Bone marrow (tissue), 2 donors: ENCODE results near the gene PRLR.

Experiments used
- DNase-seq, 2 donors: peaks; one replicate each; lab custom pipeline; 2025; lab: John Stamatoyannopoulos, UW

The PRLR gene

DNA sequence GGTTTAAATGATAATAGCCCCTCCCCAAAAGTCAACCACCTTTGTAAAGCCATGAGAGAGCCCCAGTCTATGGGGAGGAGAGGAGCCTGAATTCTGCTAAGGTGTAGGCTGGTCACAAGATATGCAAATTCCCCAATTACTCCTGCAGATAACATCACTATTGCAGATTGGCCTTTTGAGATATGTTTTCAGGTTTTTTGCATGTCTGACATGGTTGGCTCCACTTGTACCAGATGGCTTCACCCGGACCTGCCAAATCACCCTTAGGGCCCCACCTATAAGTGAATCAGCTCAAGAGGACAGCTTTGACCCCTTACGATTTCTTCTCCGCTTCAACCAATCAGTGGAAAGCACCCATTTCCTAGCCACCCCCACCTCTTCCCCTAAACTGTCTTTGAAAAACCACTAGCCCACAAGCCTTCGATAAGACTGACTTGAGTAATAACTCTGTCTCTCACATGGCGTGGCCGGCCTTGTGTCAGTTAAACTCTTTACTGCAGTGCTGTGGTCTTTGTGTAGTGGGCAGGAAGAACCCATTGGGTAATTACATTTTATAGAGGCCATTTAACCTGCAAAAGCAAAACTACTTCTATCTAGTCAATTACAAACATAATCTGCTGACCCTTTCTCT is 69.7 kb downstream of the PRLR start:
- DNase-seq, result no peak

DNA sequence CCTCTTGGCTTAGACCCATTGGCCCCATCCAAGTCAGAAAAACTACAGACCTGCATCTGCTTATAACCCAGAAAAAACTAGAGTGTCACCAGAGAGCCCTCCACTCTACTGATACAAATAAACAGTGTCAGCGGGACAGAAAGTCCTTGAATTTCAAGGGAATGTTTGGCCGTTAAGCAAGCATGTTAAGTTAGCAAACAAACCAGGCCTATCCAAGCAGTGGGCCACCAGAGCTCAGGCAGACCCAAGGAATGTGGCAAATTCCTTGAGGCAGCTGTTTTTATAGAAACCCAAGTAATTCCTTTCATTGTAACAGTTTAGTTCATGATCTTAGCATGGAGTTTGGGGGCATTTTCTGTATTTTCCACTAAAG is 70.9 kb downstream of the PRLR start:
- DNase-seq, result no peak

DNA sequence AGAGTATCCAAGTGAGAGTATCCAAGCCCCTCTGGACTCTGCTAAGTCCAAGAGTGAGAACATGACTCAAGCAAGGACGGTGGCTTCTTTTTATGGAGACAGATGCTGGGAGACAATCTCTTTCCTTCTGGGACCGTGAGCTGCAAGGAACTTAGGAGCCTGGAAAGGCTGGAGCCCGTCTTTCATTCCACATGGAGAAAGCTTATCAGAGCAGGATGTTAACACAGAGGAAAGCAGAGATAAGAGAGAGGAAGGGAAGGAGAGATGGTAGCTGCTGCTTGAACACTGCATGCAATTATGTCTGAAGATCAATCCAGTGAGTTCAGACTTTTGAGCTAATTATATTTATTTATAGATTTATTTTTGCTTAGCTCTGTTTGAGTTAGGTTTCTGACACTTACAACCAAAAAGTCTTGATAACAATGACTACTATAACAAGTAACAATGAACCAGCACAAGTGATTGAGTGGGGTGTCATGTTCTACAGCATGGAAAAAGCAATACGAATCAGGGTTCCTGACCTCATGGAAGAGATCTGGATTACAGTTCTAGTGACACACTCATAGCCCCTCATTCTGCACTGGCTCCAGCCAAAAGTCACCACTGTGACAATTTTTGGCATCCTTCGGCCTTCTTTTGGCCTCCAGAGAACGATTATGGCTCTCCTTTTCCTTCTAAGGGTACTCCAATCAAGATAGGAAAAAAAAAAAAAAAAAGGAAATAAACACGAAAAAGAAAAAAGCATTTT is 71.5 kb downstream of the PRLR start:
- no peak for DNase-seq

DNA sequence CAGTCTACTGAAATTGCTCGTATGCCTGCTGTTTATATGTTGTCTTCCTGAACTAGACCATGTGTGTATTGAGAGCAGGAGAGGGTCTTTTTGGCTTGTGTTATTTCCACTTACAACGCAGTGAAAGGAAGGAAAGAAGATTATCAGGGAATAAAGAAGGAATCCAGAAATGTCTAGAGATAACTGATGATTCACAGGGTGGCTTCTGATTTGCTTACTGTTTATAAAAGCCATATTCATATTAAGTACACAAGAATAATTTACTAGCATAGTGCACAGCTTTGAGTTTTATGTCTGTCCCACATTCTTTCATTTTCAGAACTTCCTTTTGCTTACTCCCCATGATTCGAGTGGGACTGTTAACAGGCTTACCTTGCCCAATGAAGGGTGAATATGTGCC is 72.1 kb downstream of the PRLR start:
- DNase-seq, result no peak

DNA sequence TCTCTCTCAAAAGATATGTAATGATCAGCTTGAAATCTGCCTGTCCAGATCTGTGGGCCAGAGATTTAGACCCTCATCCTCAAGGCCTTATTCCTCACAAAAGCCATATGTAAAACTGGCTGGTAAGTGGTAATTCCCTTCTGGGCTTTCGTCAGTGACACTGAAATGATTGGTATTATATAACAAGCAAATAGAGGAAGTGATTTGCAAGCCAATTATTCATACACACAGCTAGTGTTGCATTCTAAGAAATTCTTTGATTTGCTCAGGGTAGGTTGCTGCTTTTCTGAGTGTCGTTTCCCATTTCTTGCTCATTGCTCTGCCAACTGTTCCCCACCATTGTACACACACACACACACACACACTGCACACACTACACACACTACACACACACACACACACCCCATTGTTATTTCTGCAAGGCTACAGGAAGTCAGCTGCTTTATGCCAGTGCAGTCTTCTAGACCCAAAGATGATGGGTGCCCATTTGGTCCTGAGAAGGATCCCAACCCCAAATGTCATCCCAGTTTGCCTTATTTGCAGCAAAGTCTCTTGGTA is 76.8 kb downstream of the PRLR start:
- DNase-seq, result no peak

DNA sequence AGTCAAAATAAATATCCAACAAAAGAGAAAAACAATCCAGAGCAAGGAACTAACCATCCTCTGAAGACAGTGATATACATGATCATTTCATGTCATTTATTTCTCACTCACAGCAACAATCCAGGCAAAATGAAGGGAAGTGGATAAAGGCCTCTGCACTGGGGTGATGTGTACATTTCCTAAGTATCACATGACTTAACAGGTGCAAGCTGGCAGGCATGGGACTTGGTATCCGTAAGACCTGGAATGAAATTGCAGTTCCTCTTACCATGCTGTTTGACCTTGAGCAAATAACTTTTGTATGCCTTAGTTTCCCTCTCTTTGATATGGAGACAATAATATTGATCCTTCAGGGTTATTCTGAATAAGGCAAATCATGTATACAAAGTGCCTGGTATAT is 77.6 kb downstream of the PRLR start:
- no peak for DNase-seq

DNA sequence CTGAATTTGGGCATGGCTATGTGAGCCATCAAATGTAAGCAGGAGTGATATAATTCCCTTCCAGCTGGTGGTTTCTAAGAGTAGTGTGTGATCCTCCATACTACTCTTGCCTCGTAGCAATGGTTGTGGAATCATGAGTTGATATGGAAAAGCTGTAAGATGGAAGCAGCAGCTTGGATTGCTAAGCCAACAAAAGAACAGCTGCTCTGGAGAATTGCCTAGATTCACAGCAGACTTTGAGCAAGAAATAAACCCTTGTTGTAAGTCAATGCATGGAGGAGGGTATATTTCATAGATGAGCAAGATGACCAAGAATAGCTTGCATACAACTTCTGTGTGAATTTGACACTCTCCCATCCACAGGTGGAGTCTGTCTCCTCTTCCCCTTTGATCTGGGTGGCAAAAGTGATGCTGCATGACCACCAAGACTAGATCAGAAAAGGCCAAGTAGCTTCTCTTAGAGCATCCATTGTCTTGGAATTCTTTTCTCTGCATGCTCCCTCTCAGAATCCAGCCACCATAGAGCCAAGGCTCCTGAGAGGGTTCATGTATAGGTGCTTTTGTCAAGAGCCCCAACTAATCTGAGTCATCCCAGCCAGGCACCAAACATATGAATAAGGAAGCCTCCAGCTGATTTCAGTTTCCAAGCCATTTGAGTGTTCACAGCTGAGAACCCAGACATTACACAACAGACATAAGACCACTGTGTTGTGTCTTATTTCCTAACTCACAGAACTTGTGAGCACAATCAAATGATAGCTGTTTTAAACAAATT is 79.0 kb downstream of the PRLR start:
- no peak for DNase-seq

DNA sequence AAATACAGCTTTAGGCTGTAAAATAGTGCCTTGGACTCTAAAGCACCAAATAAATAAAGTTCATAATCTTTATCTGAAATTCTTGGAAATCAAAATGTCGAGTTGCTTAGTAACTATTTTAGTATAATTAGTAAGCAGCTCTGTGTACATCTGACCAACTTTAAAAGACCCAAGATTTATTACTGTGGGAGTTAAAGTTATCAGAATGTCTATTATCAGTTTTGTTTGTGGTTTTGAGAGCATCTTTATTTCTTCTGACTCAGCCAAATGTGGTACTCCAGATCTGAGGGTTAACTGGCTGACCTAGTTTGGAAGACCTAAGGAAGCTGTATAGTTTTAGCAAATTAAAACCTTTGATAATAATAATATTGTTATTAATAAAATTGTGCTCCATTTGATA is 81.2 kb downstream of the PRLR start:
- DNase-seq, result no peak

DNA sequence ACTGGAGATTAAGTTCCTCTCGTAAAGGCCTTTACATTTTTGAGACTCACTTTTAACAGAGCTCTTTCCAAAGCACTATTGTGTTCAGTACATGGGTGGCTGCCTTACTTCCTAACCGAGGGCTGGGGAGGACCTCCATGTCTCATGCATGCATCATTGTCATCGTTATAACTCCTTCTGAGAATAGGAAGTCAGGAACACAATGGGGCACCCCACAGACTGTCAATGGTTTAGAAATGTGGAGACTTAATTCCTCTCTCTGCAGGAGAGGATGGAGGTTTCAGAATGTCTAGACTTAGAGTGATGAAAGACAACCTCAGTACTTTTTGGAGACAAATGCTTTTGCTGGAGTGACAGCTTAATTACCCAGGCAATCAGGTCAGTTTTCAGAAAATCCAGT is 83.9 kb downstream of the PRLR start:
- no peak for DNase-seq

DNA sequence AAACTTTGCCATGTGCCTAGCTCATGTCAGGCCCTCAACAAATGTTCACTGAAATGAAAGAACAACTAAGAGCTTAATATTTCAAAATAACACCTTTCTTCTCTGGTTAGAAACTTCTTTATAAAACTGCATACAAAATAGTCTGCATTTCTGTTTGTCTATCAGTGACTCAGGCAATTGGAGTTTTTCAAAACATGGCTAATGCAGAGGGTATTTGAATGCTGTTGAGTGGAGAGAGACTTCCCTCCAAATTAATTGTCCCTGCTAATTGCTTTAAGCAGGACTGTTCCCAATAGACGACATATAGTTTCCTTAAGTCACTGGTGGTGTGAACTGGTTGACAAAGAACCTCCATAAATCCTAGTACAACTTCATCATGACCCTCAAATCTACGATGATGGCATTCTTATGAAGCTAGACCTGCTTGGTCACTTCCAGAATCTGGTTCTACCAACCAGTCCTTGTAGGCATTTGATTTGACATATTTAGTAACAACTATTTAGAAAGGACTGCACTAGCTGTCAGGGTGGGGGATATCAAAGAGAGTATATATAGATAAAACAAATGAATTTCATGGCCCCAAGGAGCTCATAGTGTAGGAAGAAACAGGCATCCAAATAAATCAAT is 84.5 kb downstream of the PRLR start:
- DNase-seq, result no peak

DNA sequence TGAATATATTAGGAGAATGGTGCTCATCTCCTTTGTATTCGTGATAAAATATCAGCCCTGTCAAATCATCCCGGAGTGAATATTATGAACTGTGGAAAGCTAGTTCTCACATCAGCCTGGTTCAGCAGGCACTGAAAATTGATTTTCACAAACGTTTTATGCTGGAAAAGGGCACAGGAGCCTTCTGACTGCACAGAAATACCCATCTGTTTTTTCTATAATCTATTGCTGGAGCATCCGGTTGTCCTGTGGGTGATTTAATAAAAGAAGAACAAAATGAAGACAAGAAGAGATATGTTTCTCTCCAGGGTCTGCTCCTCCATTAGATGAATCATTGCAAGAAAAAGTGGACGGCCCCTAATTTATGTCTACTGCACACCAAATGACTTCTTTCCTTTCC is 85.3 kb downstream of the PRLR start:
- no peak for DNase-seq

DNA sequence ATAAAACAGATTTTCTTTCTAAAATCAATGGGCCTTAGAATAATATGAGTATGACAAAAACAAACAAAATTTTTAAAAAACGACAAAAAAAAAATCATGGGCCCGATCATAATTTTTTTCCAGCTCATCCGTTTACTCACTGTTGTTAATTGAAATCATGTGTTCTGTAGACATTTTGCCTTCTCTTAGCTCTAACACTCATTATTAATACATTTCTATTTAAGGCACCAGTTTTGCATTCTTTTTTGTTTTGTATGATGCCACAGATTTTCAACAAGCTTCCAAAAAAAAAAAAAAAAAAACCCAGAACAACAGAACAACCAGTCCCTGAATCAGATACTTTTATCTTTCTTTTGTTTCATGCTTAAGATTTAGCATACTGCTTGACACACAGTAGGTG is 86.4 kb downstream of the PRLR start:
- no peak for DNase-seq

DNA sequence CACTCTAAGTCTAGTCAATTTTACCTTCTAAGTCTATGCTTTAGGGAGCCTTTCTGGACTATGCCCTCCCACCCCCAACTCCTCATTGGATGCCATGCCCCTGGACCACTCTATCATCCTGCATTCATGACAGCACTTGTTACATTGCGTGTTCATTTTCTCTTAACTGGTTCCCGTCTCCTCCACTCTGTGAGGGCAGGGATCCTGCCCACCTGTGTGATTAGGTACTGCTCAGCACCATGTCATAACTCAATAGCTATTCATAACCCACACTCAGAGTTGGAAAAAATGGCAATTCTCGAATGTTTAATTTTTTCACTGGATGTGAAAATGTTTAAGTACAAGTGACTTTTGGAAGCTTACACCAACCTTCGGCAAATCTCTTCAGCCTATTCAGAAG is 88.5 kb downstream of the PRLR start:
- no peak for DNase-seq

DNA sequence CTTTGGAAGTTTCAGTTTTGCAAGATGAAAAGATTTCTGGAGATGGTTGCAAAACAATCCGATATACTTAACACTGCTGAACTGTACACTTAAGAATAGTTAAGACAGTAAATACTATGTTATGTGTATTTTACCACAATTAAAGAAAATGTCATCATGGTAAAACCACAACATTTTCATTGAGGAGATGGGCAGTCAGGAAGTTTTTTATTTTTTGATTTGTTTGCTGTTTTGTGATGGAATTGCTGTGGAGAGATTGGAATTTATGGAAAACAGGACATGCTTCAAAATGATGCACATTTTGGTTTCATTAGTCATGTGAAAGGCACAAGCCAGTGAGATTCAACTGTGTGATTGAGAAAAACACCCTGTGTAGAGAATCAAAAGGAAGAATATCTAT is 92.1 kb downstream of the PRLR start:
- no peak for DNase-seq

DNA sequence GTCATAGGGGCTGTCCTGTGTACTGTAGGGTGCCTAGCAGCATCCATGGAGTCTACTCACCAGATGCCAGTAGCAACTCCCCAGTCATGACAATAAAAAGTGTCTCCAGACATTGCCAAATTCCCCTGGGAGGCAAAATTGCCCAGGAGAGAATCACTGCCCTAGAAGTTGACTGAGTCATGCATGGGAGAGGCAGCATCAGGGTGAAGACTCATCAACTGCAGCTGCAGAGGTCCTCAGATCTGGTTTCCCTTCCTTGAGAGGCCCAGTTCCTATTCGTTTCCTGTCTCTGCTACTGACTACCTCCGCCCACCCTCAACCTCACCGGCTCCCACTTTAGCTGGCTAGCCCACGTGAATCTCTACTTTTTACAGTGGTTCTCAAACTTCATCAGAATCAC is 93.9 kb downstream of the PRLR start:
- DNase-seq, result no peak

DNA sequence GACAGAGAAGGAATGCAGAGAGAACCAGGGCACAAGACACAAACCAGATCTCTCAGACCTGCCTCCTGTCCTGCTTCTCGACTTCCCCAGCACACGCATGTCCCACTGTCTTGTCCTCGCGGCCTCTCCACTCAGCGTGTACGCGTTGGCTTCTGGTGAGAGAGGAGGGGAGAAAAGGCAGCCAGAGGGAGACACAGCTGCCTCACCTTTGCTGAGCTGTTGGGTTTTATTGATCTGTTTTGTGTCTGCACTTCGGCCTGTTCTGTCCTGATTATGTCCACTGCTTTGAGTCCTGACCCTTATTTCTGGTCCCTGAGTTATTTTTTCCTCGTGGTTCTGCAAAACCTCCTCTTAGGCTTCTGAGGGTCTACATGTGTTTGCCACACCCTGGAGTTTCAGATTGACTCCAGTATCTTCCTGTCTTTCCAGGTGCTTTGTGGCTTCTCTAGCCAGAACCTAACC is 95.0 kb downstream of the PRLR start:
- no peak for DNase-seq

DNA sequence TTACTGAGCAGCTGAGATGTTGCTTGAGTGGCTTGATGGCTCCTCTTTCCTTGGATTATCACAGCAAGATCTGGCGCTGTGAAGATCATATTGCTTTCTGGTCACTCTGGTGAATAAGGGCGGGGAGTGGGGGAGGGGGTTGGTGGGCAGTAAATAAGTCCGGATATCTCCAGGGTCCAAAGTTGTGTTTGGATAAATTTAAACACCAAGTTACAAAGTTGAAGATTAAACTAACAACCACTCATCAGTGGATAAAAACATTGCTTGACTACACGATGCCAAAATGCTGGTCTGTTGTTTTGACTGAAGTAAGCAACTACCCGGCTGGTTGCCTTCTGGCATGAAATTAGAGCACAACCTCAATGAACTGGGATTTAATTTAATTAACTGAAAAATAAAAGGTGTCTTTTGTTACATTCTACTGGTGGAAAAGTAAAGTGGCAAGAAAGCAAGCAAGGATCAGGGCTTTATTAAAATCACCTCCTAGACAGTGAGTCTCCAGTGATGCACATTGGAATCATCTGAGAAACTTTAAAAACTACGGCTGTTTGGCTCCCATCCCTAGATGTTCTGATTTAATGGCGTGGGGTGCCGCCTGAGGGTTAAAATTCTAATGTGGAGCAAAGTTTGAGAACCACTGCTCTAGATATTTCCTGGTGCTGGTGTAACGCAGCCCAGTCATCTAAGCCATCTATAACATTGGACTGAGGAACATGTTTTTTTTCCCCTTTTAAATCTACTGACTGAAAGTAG is 95.8 kb downstream of the PRLR start:
- no peak for DNase-seq

DNA sequence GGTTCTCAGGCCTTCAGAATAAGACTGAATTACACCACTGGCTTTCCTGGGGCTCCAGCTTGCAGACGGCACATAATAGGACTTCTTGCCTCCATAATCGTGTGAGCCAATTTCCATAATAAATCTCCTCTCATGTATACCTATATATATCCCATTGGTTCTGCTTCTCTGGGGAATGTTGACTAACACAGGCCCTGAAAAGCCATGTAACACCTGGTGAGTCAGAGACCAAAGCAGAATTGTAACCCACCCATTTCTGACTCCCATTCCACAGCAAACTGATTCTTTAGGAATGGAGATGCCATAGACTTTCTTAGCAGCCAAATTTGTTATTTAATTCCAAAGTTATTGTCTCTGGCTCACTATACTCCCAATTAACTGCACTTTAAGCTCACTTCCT is 97.1 kb downstream of the PRLR start:
- DNase-seq, result no peak

DNA sequence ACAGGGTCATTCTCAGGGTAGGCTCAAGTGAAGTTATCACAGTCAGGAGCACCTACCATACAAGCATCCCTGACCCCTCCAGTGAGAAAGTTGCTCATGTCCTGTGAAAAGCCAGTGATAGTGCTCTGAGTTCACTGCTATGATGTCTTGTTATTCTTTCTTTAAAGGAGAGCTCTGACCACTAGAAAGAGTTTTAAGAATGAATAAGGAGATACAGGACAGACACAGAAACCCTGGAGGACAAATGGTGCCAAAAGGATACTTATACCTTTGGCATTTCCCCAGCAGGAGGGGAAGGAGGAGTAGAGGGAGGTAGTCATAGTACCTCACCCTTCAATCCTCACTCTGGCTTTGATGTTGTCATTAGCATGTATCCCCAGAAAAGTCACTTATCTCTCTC is 98.6 kb downstream of the PRLR start:
- DNase-seq, result no peak

DNA sequence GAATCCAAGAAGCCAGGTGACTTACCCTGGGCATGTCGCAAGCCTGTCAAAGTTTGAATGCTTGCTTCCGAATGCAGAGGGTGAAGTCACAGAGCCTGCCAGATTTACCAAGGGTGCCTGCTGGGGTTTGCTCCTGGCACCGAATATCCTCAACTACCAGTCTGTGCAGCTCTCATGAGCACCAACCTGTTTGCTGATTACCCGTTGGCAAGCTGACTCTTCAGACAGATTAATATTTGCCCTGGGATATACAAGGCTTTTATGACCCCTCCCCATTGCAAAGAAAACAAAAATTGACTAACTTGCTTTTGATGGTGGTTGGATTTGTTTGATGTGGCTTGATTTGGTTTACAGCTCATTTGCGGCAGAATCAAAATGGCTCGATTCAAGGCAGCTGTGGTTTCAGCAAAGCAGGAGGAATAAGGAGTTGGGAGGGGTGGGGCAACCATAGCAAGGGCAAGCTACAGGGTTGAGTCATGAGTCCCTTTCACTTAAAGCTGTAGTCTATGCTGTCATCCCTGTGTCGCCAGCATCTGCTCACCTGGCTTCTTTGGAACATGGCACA is 100.3 kb downstream of the PRLR start:
- DNase-seq, result no peak

DNA sequence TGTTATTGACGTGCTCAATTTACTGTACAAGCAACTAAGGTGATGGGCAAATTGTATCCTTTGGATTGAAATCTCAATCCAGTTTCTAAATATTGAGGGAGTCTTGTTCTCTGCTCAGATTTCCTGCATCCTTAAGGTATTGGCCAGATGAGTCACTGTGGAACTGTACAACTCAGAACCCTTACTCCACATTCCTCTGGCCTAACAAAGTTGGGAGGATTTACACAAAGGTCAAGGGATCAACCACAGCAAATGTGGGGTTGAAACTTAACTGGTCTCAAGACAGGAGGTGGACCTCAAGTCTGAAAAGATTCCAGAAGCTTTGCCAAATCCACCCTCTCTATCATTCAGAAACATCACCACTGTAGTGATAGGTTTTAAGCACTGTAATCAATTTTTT is 101.0 kb downstream of the PRLR start:
- DNase-seq, result no peak
